WTC11 (cell line): ENCODE measurements around the gene SHROOM2. TPM values are rescaled to one million over a fixed set of nuclear protein-coding genes. Genes with fewer than 3 reads are reported as not detected.

ENCODE experiments used
- ATAC-seq: fragments of 200-7000 bp; cut with Tn5 transposase; 2 replicates; pipeline ENCODE4 v1.10.0; 2021; ENCODE audit warnings: mild to moderate bottlenecking, moderate library complexity
- CTCF ChIA-PET: fragments of 300-600 bp; sonication (Branson Sonifier 250); formaldehyde crosslinking; loops from one replicate; lab custom pipeline; 2021; ENCODE audit warnings: antibody characterized with exemption; lab: Charles Lee
- POLR2A ChIA-PET: fragments of 350-600 bp; sonication (Branson Sonifier 250); formaldehyde crosslinking; loops from one replicate; lab custom pipeline; 2021; ENCODE audit warnings: antibody characterized with exemption; lab: Charles Lee
- DNase-seq: peaks from one replicate; pipeline ENCODE4 v3.0.0; 2021; ENCODE audit warnings: low spot score
- H3K27ac Mint-ChIP-seq: 2 replicates; pipeline ENCODE4 v1.8.0; 2021; ENCODE audit warnings: mixed read lengths
- H3K27me3 Mint-ChIP-seq: 2 replicates; pipeline ENCODE4 v1.8.0; 2021; ENCODE audit warnings: low read depth, mild to moderate bottlenecking, moderate library complexity, mixed read lengths
- H3K36me3 Mint-ChIP-seq: 2 replicates; pipeline ENCODE4 v1.8.0; 2021; ENCODE audit warnings: mixed read lengths
- H3K4me1 Mint-ChIP-seq: 2 replicates; pipeline ENCODE4 v1.8.0; 2022; ENCODE audit warnings: mixed read lengths
- H3K4me3 Mint-ChIP-seq: 2 replicates; pipeline ENCODE4 v1.8.0; 2021; ENCODE audit warnings: mild to moderate bottlenecking, moderate library complexity, mixed read lengths
- H3K9me3 Mint-ChIP-seq: 2 replicates; pipeline ENCODE4 v1.8.0; 2021; ENCODE audit warnings: mixed read lengths
- AFF4 ChIP-seq: sonication (generic); formaldehyde crosslinking; IDR thresholded peaks from 2 replicates; pipeline ENCODE4 v1.8.1; 2023; ENCODE audit warnings: mild to moderate bottlenecking, missing genetic modification reagents, borderline replicate concordance
- CDX4 ChIP-seq: fragments of 250-450 bp; sonication (Bioruptor Pico); IDR thresholded peaks from 2 replicates; pipeline ENCODE4 v1.9.0; 2021; ENCODE audit warnings: moderate library complexity, mild to moderate bottlenecking, inconsistent platforms, borderline replicate concordance
- E2F1 ChIP-seq: sonication (generic); formaldehyde crosslinking; IDR thresholded peaks from 2 replicates; pipeline ENCODE4 v1.8.0; 2022; ENCODE audit warnings: mild to moderate bottlenecking, missing genetic modification reagents
- E2F5 ChIP-seq: sonication (generic); formaldehyde crosslinking; IDR thresholded peaks from 2 replicates; pipeline ENCODE4 v1.8.1; 2022; ENCODE audit warnings: mild to moderate bottlenecking, moderate library complexity, missing genetic modification reagents
- EMX1 ChIP-seq: fragments of 250-450 bp; sonication (Bioruptor Pico); IDR thresholded peaks from 2 replicates; pipeline ENCODE4 v1.8.0; 2021; ENCODE audit warnings: mild to moderate bottlenecking
- ESRRA ChIP-seq: sonication (generic); formaldehyde crosslinking; IDR thresholded peaks from 2 replicates; pipeline ENCODE4 v1.8.1; 2022; ENCODE audit warnings: mild to moderate bottlenecking, missing genetic modification reagents, borderline replicate concordance
- ETV6 ChIP-seq: sonication (generic); formaldehyde crosslinking; IDR thresholded peaks from 2 replicates; pipeline ENCODE4 v1.8.1; 2022; ENCODE audit warnings: mild to moderate bottlenecking, missing genetic modification reagents
- GRHL2 ChIP-seq: fragments of 250-450 bp; sonication (Bioruptor Pico); IDR thresholded peaks from 2 replicates; pipeline ENCODE4 v1.8.0; 2022; ENCODE audit warnings: mild to moderate bottlenecking, moderate library complexity; ENCODE audit not compliant: insufficient replicate concordance, severe bottlenecking
- MYBL2 ChIP-seq: sonication (generic); formaldehyde crosslinking; IDR thresholded peaks from 2 replicates; pipeline ENCODE4 v1.8.1; 2023; ENCODE audit warnings: mild to moderate bottlenecking, moderate library complexity, missing genetic modification reagents
- NR2C2 ChIP-seq: sonication (generic); formaldehyde crosslinking; IDR thresholded peaks from 2 replicates; pipeline ENCODE4 v1.8.0; 2022; ENCODE audit warnings: mild to moderate bottlenecking, missing genetic modification reagents
- PRDM15 ChIP-seq: sonication (generic); formaldehyde crosslinking; IDR thresholded peaks from 2 replicates; pipeline ENCODE4 v1.8.0; 2022; ENCODE audit warnings: missing genetic modification reagents
- TCF7 ChIP-seq: sonication (generic); formaldehyde crosslinking; IDR thresholded peaks from 2 replicates; pipeline ENCODE4 v1.8.0; 2022; ENCODE audit warnings: mild to moderate bottlenecking, low read depth, missing genetic modification reagents, moderate library complexity
- ZBTB21 ChIP-seq: sonication (generic); formaldehyde crosslinking; IDR thresholded peaks from 2 replicates; pipeline ENCODE4 v1.8.1; 2023; ENCODE audit warnings: mild to moderate bottlenecking, missing genetic modification reagents, borderline replicate concordance
- ZNF263 ChIP-seq: sonication (generic); formaldehyde crosslinking; IDR thresholded peaks from 2 replicates; pipeline ENCODE4 v1.8.1; 2022; ENCODE audit warnings: low read depth, mild to moderate bottlenecking, moderate library complexity, missing genetic modification reagents
- total RNA-seq: library from RNA; stranded (reverse); gene quantifications from 3 replicates; pipeline ENCODE4 v1.2.3, GENCODE V29; 2021
- TF ChIP-seq, protein P1 (sequence below): sonication (generic); formaldehyde crosslinking; IDR thresholded peaks from 2 replicates; pipeline ENCODE4 v1.8.1; 2023; ENCODE audit warnings: mild to moderate bottlenecking, missing genetic modification reagents, moderate library complexity
- TF ChIP-seq, protein P2 (sequence below): fragments of 250-450 bp; sonication (Bioruptor Pico); IDR thresholded peaks from 2 replicates; pipeline ENCODE4 v1.9.0; 2021; ENCODE audit warnings: mild to moderate bottlenecking, borderline replicate concordance
- TF ChIP-seq, protein P3 (sequence below): sonication (generic); formaldehyde crosslinking; IDR thresholded peaks from 2 replicates; pipeline ENCODE4 v1.8.1; 2022; ENCODE audit warnings: mild to moderate bottlenecking, missing genetic modification reagents, moderate library complexity, borderline replicate concordance

SHROOM2 gene
- total RNA-seq, 1 experiment from 2014 or later, result 14.8 TPM

DNA sequence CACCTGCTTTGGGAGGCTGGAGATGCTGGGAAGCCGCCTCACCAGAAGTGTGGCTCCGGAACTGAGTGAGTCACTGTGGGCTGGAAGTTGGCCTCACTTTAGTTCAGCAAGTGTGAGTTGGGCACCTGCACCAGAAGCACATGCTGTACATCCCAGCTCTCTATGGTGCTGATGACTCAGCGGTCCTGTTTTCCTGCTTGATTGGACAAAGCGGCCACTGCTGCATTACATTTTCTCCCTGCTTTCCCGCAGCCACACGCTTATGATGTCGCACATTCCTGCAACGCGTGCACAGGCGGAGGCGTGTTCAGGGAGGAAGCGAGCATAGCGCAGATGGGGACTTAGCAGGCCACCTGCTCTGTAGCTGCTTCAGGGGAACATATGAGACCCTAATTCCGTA is 154.2 kb downstream of the SHROOM2 start:
- Mint-ChIP-seq H3K27ac (no peak overlapping the region), H3K27me3 (no peaks in the 10 kb centered on the region), H3K36me3 (peaks cover 25% of the 10 kb centered on the region), H3K4me3 (no peak overlapping the region), H3K9me3 (no peaks in the 10 kb centered on the region), H3K4me1 (no peaks in the 10 kb centered on the region)
- ChIA-PET CTCF (no interaction called here), POLR2A (no interaction called here)
- no peak for ATAC-seq
- TF ChIP-seq ZNF263 (no peak), AFF4 (CRISPR knock-in tag) (no peak), CDX4 (CRISPR knock-in tag) (no peak), NR2C2 (no peak), ETV6 (CRISPR knock-in tag) (no peak), GRHL2 (CRISPR knock-in tag) (no peak), EMX1 (CRISPR knock-in tag) (no peak), TCF7 (CRISPR knock-in tag) (no peak), ESRRA (no peak), ZBTB21 (CRISPR knock-in tag) (no peak)
- TF ChIP-seq, protein P1, sequence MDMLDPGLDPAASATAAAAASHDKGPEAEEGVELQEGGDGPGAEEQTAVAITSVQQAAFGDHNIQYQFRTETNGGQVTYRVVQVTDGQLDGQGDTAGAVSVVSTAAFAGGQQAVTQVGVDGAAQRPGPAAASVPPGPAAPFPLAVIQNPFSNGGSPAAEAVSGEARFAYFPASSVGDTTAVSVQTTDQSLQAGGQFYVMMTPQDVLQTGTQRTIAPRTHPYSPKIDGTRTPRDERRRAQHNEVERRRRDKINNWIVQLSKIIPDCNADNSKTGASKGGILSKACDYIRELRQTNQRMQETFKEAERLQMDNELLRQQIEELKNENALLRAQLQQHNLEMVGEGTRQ (CRISPR knock-in tag), result no peak
- TF ChIP-seq, protein P2, sequence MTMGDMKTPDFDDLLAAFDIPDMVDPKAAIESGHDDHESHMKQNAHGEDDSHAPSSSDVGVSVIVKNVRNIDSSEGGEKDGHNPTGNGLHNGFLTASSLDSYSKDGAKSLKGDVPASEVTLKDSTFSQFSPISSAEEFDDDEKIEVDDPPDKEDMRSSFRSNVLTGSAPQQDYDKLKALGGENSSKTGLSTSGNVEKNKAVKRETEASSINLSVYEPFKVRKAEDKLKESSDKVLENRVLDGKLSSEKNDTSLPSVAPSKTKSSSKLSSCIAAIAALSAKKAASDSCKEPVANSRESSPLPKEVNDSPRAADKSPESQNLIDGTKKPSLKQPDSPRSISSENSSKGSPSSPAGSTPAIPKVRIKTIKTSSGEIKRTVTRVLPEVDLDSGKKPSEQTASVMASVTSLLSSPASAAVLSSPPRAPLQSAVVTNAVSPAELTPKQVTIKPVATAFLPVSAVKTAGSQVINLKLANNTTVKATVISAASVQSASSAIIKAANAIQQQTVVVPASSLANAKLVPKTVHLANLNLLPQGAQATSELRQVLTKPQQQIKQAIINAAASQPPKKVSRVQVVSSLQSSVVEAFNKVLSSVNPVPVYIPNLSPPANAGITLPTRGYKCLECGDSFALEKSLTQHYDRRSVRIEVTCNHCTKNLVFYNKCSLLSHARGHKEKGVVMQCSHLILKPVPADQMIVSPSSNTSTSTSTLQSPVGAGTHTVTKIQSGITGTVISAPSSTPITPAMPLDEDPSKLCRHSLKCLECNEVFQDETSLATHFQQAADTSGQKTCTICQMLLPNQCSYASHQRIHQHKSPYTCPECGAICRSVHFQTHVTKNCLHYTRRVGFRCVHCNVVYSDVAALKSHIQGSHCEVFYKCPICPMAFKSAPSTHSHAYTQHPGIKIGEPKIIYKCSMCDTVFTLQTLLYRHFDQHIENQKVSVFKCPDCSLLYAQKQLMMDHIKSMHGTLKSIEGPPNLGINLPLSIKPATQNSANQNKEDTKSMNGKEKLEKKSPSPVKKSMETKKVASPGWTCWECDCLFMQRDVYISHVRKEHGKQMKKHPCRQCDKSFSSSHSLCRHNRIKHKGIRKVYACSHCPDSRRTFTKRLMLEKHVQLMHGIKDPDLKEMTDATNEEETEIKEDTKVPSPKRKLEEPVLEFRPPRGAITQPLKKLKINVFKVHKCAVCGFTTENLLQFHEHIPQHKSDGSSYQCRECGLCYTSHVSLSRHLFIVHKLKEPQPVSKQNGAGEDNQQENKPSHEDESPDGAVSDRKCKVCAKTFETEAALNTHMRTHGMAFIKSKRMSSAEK, result no peak
- TF ChIP-seq, protein P3, sequence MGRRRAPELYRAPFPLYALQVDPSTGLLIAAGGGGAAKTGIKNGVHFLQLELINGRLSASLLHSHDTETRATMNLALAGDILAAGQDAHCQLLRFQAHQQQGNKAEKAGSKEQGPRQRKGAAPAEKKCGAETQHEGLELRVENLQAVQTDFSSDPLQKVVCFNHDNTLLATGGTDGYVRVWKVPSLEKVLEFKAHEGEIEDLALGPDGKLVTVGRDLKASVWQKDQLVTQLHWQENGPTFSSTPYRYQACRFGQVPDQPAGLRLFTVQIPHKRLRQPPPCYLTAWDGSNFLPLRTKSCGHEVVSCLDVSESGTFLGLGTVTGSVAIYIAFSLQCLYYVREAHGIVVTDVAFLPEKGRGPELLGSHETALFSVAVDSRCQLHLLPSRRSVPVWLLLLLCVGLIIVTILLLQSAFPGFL (CRISPR knock-in tag), result no peak
- no peak for DNase-seq

DNA sequence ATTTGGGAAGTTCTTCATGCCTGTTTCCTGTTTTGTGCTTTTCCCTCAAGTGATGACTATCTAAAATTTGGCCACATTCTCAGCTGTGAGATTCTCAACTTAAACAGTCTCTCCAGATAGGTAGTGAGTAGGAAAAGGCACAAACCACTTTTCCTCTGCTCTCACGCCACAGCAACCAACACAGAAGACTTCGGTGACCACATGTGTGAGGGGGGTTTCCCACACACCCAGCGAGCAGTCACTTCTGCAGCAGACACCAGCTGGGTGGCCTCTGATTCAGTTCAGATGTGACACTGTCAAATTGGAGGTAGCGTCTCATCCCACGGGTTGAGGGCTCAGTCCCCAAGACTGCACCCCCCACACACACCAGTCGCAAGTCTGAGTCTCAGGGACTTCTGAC is 155.9 kb downstream of the SHROOM2 start:
- Mint-ChIP-seq H3K27ac (no peak overlapping the region), H3K4me3 (no peak overlapping the region), H3K36me3 (peaks cover 28% of the 10 kb centered on the region), H3K4me1 (no peaks in the 10 kb centered on the region), H3K27me3 (no peaks in the 10 kb centered on the region), H3K9me3 (no peaks in the 10 kb centered on the region)
- no peak for ATAC-seq
- DNase-seq, result no peak
- CTCF ChIA-PET, result no interaction called here
- POLR2A ChIA-PET, result no interaction called here
- TF ChIP-seq E2F1 (CRISPR knock-in tag) (no peak), MYBL2 (CRISPR knock-in tag) (no peak), PRDM15 (CRISPR knock-in tag) (no peak), E2F5 (CRISPR knock-in tag) (no peak)
